IPS-18c (cell line): Measurements from ENCODE around the gene TPSG1.
"Not testable (repeated sequence)": the region's sequence is repeated elsewhere in the genome, so short reads cannot be mapped to it uniquely, and the experiment has no call there.

Experiments
- H3K4me3 ChIP-seq: 2 replicates; pipeline ENCODE4 v1.7.0; 2013; ENCODE audit warnings: low read depth, mild to moderate bottlenecking, low read length, moderate library complexity; ENCODE audit not compliant: insufficient read depth
- H3K9me3 ChIP-seq: one replicate; pipeline ENCODE4 v1.6.1; 2013; ENCODE audit warnings: mild to moderate bottlenecking, low read length, moderate library complexity; ENCODE audit not compliant: control insufficient read depth, insufficient read depth

The TPSG1 gene

DNA sequence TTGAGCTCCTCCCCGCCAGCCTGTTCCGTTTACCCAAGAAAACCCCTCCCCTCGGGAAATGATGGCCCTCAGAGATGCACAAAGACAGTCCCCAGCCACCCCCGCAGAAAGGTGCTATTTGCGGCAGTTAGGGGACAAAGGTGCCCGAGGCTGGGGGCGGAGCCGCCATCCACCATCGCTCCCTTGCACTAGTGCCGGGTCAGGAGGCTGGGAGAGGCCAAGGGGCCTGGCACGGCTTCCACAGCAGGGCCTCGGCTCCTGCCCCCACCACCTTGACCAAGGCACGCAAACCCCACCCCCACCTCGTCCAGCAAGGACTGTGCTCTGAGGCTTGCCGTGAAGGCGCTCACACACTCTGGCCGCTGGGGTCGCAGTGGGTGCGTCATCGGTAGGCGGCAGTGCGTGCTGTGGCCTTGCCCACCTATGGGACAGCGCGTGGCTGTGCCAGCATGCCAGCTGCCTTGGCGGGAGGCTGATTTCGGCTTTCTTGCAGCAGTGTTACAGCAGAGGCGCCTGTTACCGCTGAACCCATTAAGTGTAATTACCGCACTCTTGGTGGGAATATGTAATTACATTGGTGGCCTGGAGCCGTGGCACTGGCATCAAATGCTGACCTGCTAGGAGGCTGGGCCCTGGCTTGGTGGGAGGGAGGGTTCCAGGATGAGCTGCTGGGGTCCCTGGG is 31.8 kb downstream of the TPSG1 start:
- Histone ChIP-seq H3K9me3 (no peaks in the 10 kb centered on the region), H3K4me3 (no peak overlapping the region)

- no peak overlapping the region for H3K4me3 ChIP-seq
- no peaks in the 10 kb centered on the region for H3K9me3 ChIP-seq
Observed at GRCh38 chr16:1192384-1193073, 32.5 kb downstream of the TPSG1 start.

DNA sequence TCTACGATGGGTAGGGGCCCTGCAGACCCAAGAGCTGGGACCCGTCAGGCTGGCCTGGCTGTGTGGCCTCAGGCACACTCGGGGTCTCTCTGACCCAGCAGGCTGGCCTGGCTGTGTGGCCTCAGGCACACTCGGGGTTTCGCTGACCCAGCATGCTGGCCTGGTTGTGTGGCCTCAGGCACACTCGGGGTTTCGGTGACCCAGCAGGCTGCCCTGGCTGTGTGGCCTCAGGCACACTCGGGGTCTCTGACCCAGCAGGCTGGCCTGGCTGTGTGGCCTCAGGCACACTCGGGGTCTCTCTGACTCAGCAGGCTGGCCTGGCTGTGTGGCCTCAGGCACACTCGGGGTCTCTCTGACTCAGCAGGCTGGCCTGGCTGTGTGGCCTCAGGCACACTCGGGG is 34.3 kb downstream of the TPSG1 start:
- H3K9me3 ChIP-seq, H3K4me3 ChIP-seq: not testable (repeated sequence)

- Histone ChIP-seq H3K4me3 (no peak overlapping the region), H3K9me3 (no peaks in the 10 kb centered on the region)
Observed at GRCh38 chr16:1189455-1189854, 35.6 kb downstream of the TPSG1 start.

DNA sequence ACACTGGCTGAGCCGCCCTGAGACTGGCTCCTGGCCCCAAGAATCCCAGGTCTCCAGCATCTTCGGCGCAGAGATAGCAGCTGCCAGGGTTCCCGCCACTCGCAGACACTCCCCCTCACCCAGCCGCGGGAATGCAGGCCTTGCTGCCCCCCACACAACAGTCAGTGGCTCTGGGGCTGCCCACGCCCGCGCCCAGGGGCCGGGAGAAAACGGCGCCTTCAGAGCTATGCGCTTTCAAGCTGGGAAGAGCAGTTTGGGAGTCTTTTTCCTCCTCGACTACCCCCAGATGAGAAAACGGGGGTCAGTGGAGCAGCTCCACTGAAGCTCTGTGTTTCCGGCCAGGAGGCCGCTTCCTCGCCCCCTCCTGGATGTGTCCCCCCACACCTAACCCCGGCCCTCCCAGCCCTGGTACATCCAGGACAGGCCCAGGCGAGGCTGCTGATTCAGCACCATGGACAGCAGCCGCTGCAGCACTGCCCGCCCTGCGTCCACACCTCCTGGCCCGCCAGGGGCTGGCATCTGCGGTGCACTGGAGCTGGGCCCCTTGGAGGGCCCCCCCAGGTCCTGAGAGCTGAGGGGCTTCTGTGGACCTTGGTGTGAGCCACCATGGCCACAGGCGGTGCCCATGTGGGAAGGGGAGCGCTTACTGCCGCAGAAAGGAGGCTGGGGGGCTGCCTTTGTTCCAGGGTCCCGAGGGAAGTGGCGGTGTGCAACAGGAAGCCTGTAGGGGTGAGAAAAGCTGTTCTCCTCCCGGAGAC is 36.5 kb downstream of the TPSG1 start:
- no peaks in the 10 kb centered on the region for H3K9me3 ChIP-seq
- no peak overlapping the region for H3K4me3 ChIP-seq

- H3K4me3 ChIP-seq, H3K9me3 ChIP-seq: not testable (repeated sequence)
Observed at GRCh38 chr16:1185460-1186207, 39.4 kb downstream of the TPSG1 start.

- peaks cover 2% of the 10 kb centered on the region for H3K9me3 ChIP-seq
Observed at GRCh38 chr16:1184980-1185379, 40.1 kb downstream of the TPSG1 start.

GRCh38 chr16:1184156-1184868 is 40.8 kb downstream of the TPSG1 start:
- Histone ChIP-seq H3K9me3 (peaks cover 2% of the 10 kb centered on the region), H3K4me3 (no peak overlapping the region)

More at GRCh38 chr16:1184980-1185379, 40.1 kb downstream of the TPSG1 start:
- H3K4me3 ChIP-seq = no peak overlapping the region

- Histone ChIP-seq H3K4me3 (no peak overlapping the region), H3K9me3 (peaks cover 2% of the 10 kb centered on the region)
Observed at GRCh38 chr16:1182950-1183907, 41.8 kb downstream of the TPSG1 start.

DNA sequence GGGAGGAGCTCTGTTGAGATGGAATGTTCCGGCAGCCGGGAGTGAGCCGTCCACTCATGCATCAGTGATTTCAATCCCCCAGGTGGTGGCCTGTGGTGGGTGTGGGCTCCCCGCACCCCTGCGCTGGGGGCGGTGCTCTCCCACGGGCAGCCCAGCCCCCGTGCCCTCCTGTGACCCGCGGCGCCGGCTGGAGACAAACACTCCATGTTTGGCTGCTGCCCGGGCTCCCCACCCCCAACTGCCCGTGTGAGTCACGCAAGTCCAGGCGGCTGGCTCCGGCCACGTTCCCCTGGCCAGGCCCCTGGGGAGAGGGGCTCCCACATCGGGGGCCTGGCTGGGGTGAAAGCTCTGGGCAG is 42.8 kb downstream of the TPSG1 start:
- peaks cover 2% of the 10 kb centered on the region for H3K9me3 ChIP-seq
- no peak overlapping the region for H3K4me3 ChIP-seq

DNA sequence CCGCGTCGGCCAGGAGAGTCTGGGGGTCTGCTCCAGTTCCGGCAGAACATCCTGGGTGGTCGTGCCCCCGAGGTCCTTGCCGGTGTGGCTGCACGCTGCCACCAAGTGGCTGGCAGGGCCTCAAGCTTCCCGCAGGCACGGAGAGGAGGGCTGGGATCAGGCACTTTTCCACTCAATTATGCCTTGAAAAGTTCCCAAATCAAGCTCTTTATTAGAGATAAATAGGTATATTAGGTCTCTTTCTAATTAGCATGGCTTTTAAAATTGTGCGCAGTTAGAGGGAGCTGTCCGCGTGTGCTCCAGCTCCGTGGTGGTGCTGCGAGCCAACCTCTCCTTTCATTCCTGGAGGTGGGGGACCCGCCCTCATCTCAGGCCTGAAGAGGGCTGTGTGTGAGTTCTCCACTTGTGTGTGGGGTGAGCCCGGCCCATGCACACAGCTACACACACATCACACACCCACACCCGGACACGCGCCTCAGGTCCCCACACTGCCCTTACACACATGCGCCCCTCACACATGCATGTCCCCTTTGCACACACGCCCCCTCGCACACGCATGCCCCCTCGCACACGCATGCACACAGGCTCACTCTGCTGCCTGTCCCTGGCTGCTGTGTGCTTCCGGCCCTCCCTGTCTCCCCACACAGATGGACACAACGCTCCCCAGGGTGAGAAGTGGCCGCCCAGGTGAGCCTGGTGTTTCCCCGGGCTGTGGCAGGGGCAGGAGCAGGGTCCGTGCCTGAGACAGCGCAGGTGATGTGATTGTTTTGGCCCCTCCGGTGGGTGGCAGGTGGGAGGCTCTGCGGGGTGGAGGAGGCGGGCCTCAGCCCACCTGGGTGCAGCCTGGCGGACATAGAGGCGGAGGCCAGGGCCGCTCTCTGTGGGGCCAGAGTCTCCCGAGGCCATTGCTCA is 43.4 kb downstream of the TPSG1 start:
- Histone ChIP-seq H3K4me3 (no peak overlapping the region), H3K9me3 (peaks cover 2% of the 10 kb centered on the region)

DNA sequence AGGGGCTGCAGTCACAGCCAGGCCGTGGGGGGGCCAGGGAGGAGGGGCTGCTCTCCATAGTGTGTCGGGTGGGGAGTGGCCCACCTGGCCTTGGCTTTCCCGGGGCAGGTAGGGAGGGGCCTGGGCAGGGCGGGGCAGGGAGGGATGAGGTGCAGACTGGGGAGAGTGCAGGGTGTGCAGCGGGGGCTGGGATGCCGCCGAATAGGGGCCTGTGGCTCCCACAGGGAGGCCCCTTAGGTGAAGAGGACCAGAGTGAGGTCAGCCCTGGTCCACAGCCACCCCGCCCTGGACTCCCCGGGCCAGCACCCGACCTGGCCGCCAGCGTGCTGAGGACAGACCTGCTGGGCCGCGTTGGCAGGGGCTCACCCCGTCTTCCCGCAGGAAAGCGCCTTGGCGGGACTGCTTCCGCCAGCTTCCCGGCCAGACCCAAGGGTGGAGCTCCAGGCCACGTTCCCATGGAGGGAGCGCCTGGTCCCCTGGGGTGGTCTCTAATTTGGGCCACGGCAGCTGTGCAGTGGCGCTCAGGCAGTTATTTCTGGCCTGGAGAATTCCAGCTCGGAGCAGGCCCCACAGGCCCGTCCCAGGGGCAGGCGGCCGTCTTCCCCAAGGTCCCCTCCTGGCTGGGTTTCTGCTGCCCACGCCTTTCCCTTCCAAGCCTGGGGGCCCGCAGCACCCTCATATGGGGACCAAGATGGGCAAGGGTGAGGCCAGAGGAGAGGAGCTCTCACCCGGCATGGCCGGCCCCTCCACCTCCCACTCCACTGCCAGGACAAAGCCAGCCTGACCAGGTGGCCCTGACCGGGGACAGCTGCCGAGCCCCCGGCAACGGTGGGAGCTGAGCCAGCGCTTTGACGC is 44.3 kb downstream of the TPSG1 start:
- H3K4me3 ChIP-seq = no peak overlapping the region

GRCh38 chr16:1178295-1178910 is 46.7 kb downstream of the TPSG1 start:
- Histone ChIP-seq H3K4me3 (no peak overlapping the region), H3K9me3 (peaks cover 1% of the 10 kb centered on the region)

More for the DNA sequence above, 44.3 kb downstream of the TPSG1 start:
- peaks cover 2% of the 10 kb centered on the region for H3K9me3 ChIP-seq

DNA sequence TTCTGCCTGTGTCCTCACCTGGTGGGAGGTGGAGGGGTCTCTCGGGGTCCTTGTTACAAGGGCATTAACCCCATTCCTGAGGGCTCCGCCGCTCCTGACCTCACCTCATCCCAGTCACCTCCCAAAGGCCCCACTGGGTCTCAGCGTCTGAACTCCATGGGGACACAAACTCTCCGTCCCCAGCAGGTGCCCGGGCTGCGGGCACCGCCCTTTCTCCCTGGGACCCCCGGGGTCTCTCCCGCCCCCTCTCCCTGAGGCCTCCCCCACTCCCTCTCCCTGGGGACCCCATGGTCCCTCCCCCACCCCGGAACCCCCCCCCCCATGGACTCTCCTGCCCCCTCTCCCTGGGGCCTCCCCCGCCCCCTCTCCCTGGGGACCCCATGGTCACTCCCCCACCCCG is 47.3 kb downstream of the TPSG1 start:
- Histone ChIP-seq H3K4me3 (no peak overlapping the region), H3K9me3 (no peaks in the 10 kb centered on the region)
